CD4-positive, alpha-beta T cell treated with Interleukin-10 for 1 hour (primary cell): Measurements from ENCODE around the gene EXOSC2.

ENCODE experiments used
- DNase-seq: peaks from one replicate; pipeline ENCODE4 v3.0.0-alpha.2; 2020

The EXOSC2 gene

DNA sequence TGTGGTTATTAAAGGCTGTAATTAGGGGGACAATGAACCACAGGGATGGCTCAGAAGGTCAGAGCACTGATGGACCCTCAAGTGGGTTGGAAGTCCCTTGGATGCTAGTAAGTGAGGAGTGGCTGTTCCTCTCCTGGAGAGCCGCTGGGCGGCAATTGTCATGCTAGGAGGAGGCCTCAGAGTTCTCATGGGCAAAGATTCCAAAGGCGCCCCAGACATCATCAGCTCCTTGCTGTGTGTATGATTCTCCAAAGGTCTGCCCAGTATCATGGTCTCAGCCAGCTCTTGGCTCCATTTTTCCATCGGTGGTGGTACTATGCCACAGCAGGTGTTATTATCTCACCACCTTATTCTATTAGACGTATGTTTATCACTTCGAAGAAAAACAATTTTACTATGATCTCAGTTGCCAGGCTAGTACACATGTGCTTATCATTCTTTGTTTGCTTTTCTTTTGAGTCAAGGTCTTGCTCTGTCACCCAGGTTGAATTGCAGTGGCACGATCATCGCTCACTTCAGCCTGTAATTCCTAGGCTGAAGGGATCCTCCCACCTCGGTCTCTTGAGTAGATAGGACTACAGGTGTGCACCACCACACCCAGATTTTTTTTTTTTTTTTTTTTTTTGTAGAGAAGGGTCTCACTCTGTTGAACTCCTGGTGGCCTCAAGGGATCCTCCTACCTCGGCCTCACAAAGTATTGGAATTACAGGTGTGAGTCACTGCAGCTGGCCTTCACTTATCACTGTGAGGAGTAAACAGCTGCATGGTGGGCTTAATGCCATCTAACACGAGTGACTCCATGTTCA lies 46.8 kb downstream of the EXOSC2 start:
- no peak for DNase-seq

DNA sequence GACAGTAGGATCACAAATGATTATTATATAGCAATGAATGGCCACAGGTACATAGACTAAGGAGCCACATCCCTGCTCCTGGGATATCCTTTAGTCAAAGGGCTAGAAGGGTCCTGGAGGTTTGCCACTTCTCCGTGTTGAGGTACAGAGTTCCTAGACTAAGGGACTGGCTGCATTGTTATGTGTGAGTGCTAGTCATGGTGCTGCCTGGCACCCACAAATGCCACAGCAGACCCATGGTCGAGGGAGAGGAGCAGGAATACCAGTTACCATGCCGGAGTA lies 47.4 kb downstream of the EXOSC2 start:
- no peak for DNase-seq

DNA sequence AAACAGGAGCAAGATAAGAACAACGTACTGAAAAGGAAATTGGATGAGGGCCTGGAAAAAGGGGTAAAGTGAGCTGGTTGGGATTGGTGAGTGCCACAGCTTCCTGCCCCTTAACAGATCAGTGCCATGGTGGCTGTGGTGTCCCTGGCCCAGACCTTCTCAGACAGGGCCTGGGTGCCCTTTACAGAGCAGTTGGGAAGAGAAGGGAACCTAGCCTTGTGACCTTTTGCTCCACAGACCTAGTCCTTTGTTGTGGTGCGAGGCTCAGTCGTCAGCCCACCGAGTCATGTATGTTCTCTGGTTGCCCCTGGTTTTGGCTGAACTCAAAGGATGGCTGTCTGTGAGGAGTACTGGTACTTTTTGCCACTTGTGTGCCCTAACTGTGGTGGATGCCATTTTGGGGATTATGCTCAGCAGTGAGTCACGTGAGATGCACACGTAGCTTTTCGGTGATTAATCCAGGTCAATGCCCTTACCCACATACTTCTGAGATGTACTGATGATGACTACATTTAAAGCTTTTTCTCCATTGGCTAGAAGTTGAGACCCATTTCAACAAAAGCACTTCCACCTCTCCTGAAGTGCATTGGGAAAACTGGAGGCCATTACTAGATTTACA lies 48.4 kb downstream of the EXOSC2 start:
- no peak for DNase-seq

DNA sequence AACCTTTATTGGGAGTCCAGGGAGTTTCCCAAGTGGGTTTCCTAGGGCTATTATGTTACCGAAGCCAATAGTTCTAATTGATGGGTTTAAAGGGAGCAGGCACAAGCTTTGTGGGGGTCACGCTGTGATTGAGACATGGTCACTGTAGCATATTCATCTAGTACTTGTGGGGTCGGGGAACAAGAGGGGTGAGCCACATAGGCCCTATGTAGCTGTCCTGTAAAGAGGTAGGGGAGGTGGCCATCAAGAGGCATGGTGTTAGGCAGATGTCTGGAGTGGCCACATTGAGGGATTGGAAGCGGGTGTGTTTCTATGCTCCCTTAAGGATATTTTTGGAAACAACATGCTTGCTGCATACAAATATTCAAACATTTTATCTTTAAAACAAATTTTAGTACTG lies 50.1 kb downstream of the EXOSC2 start:
- DNase-seq = no peak

DNA sequence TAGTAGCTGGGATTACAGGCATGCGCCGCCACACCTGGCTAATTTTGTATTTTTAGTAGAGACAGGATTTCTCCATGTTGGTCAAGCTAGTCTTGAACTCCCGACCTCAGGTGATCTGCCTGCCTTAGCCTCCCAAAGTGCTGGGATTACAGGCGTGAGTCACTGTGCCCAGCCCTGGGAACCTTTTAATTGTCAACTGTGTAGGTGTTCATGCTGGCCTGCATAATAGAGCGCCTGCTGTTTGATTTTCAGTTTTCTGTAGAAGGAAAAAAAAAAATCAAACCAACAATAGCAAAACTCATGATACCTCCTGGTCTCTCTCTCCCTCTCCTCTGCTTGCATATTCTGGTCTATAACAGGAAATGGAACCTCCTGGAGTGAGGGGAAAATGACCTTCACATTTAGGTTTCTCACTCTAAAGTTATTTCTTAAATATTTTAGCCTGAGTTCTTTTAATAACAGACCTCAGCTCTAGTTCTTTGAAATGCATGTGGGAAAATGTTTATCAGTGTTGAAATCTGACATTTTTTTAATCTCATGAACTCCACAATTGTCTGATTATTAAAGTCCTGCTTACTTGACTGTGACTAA lies 51.7 kb downstream of the EXOSC2 start:
- no peak for DNase-seq

DNA sequence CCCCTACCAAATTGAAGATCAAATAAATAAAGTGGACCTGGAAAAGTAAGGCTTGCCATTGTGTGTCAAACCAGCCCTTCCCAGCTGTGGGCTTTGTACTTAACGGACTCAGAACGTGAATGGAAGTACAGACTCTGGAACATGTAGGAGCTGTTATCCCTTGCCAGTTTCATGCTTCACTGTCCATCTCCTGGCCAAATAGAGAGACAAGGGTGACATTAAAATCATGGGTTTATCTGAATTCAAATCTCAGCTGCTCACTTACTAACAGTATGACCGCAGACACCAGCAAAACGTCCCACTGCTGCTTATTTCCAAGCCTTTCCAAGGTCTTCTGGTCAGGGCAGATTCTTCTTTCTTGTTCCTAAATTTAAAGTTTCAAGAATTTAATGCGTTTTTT lies 52.2 kb downstream of the EXOSC2 start:
- DNase-seq = no peak

DNA sequence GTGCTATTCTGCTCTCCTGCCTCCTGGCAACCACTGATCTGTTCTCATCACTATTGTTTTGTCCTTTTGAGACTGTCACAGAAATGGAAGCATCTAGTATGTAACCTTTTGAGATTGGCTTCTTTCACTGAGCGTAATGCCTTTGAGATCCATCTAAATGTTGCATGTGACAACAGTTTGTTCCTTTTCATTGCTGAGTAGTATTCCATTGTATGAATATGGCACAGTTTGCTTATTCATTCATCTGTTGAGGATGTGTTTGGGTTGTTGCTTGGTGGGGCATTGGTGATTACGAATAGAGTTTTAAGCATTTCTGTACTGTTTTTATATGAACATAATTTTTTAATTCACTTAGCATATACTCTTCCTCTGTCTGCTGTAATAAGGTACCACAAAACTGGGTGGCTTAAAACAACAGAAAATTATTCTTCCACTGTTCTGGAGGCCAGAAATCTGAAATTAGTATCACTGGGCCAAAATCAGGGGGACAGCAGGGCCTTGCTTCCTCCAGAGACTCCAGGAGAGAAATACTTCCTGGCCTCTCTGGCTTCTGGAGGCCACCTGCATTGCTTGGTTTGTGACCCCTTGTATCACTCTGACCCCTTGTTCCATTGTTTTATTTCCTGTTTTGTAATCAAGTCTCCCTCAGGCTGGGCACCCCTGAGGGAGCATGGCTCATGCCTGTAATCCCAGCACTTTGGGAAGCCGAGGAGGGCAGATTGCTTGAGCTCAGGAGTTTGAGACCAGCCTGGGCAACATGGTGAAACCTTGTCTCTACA lies 53.0 kb downstream of the EXOSC2 start:
- no peak for DNase-seq

DNA sequence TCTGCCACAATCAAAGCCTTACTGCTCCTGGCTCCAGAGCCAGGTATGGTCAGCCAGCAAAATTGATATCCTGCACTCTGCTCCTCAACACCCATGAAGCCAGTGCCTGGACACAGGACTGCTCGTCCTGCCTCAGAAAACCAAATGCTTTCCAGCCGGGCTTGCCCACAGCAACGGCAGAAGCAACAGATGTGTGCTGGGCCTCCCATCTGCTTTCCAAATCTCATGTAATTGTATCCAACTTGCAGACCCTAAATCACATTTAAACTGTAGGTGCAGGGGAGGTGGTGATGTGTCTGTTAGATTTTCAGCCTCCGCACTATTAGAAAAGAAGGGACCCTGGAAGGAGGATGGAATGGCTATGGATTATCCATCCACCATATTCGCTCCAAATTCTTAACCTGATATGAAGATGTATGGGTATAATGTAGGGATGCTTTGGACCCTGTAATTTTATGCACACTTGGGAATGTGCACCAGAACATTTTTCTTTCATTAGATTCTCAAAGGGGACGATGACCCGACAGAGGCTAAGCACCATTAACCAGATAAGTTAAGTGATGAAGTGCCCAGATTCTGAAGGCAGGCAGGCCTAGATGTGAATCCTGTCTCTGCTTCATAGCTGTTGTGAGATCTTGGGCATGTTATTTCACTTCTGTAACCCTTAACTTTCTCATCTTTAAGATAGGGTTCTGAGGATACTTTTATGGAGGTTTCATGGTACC lies 58.2 kb downstream of the EXOSC2 start:
- no peak for DNase-seq
